Astrocyte of the hippocampus (primary cell): Measurements from ENCODE around the gene PKD1.

Experiments
- DNase-seq: peaks from one replicate; pipeline ENCODE4 v3.0.0; 2011; ENCODE audit warnings: low read depth, low spot score

The PKD1 gene

GRCh38 chr16:2048116-2048543 lies 87.6 kb downstream of the PKD1 start:
- DNase-seq, result no peak

GRCh38 chr16:2047330-2048115 lies 88.2 kb downstream of the PKD1 start, which contains the start of the genes NTHL1 and TSC2:
NTHL1 (minus strand) TSS chr16:2047834; CDS start chr16:2047823, 11 bp downstream.
TSC2 (plus strand) TSS chr16:2047985; CDS start chr16:2048616, 631 bp downstream.
- peak; percentile 98 for DNase-seq

GRCh38 chr16:2046893-2047329 lies 88.8 kb downstream of the PKD1 start:
- no peak for DNase-seq

GRCh38 chr16:2045965-2046892 lies 89.5 kb downstream of the PKD1 start:
- no peak for DNase-seq

- no peak for DNase-seq
These were observed 91.2 kb downstream of the PKD1 start for GRCh38 chr16:2044541-2044940.

- no peak for DNase-seq
These were observed 91.8 kb downstream of the PKD1 start for GRCh38 chr16:2043667-2044451.

GRCh38 chr16:2042986-2043666 lies 92.6 kb downstream of the PKD1 start:
- no peak for DNase-seq

GRCh38 chr16:2042171-2042985 lies 93.3 kb downstream of the PKD1 start:
- no peak for DNase-seq

- peak; percentile 59 for DNase-seq
These were observed 94.7 kb downstream of the PKD1 start for GRCh38 chr16:2040787-2041522.

GRCh38 chr16:2040041-2040786 lies 95.5 kb downstream of the PKD1 start:
- DNase-seq, result no peak

- no peak for DNase-seq
These were observed 96.2 kb downstream of the PKD1 start for GRCh38 chr16:2039274-2040031.
